Nephron (organoid): Measurements from ENCODE around the gene TNKS2.
"Not testable (repeated sequence)": the region's sequence is repeated elsewhere in the genome, so short reads cannot be mapped to it uniquely, and the experiment has no call there.

Source experiments
- H3K27ac Mint-ChIP-seq, 3 experiments: 2 replicates each; pipeline ENCODE4 v1.8.0; 2020; ENCODE audit warnings: mixed read lengths in 3 of 3, mild to moderate bottlenecking in 2 of 3, moderate library complexity in 1 of 3
- H3K27me3 Mint-ChIP-seq: 2 replicates; pipeline ENCODE4 v1.8.0; 2021; ENCODE audit warnings: low read depth, mild to moderate bottlenecking, moderate library complexity, mixed read lengths
- H3K36me3 Mint-ChIP-seq: 2 replicates; pipeline ENCODE4 v1.8.0; 2020; ENCODE audit warnings: low read depth, mixed read lengths
- H3K4me1 Mint-ChIP-seq: 2 replicates; pipeline ENCODE4 v1.8.0; 2020; ENCODE audit warnings: mixed read lengths
- H3K4me3 Mint-ChIP-seq, 3 experiments: 2 replicates each; pipeline ENCODE4 v1.8.0; 2020; ENCODE audit warnings: mild to moderate bottlenecking in 3 of 3, mixed read lengths in 3 of 3, moderate library complexity in 2 of 3
- H3K9me3 Mint-ChIP-seq: 2 replicates; pipeline ENCODE4 v1.8.0; 2020; ENCODE audit warnings: mixed read lengths
- CTCF ChIP-seq, 3 experiments: fragments of 200-600 bp; sonication (generic); IDR thresholded peaks; one replicate each; pipeline ENCODE4 v1.5.0; 2021; ENCODE audit warnings: antibody characterized with exemption in 3 of 3; ENCODE audit not compliant: unreplicated experiment in 3 of 3

Gene TNKS2

GRCh38 chr10:91804126-91804510 lies 5.9 kb downstream of the TNKS2 start:
- Mint-ChIP-seq H3K36me3 (peaks cover 49% of the 10 kb centered on the region), H3K4me1 (peaks cover 33% of the 10 kb centered on the region), H3K9me3 (no peaks in the 10 kb centered on the region), H3K4me3 (no peak overlapping the region), H3K27me3 (no peaks in the 10 kb centered on the region), H3K27ac (no peak overlapping the region)
- TF ChIP-seq CTCF (IDR thresholded peaks at IDR 0.05; ENCODE audit: unreplicated experiment in 3 of 3) = no peak

- Mint-ChIP-seq H3K9me3 (no peaks in the 10 kb centered on the region), H3K4me1 (peaks cover 22% of the 10 kb centered on the region), H3K36me3 (peaks cover 54% of the 10 kb centered on the region), H3K27ac (no peak overlapping the region), H3K27me3 (no peaks in the 10 kb centered on the region), H3K4me3 (no peak overlapping the region)
- no peak for TF ChIP-seq CTCF (IDR thresholded peaks at IDR 0.05; ENCODE audit: unreplicated experiment in 3 of 3)
Measured at GRCh38 chr10:91805110-91805838, 7.0 kb downstream of the TNKS2 start.

- H3K27ac Mint-ChIP-seq, H3K4me1 Mint-ChIP-seq, H3K9me3 Mint-ChIP-seq, H3K4me3 Mint-ChIP-seq, H3K27me3 Mint-ChIP-seq: not testable (repeated sequence)
- peaks cover 54% of the 10 kb centered on the region for H3K36me3 Mint-ChIP-seq
Measured at GRCh38 chr10:91807264-91807663, 9.0 kb downstream of the TNKS2 start.

GRCh38 chr10:91813251-91813650 lies 15.0 kb downstream of the TNKS2 start:
- no peaks in the 10 kb centered on the region for H3K9me3 Mint-ChIP-seq
- peaks cover 63% of the 10 kb centered on the region for H3K36me3 Mint-ChIP-seq
- no peak overlapping the region for H3K27ac Mint-ChIP-seq
- H3K27me3 Mint-ChIP-seq = no peaks in the 10 kb centered on the region
- H3K4me3 Mint-ChIP-seq = no peak overlapping the region
- no peaks in the 10 kb centered on the region for H3K4me1 Mint-ChIP-seq
- no peak for TF ChIP-seq CTCF (IDR thresholded peaks at IDR 0.05; ENCODE audit: unreplicated experiment in 3 of 3)

GRCh38 chr10:91816981-91817380 lies 18.8 kb downstream of the TNKS2 start:
- H3K27me3 Mint-ChIP-seq = no peaks in the 10 kb centered on the region
- no peak overlapping the region for H3K27ac Mint-ChIP-seq
- no peaks in the 10 kb centered on the region for H3K4me1 Mint-ChIP-seq
- TF ChIP-seq CTCF (IDR thresholded peaks at IDR 0.05; ENCODE audit: unreplicated experiment in 3 of 3) = no peak
- H3K36me3 Mint-ChIP-seq = peaks cover 69% of the 10 kb centered on the region
- no peaks in the 10 kb centered on the region for H3K9me3 Mint-ChIP-seq
- no peak overlapping the region for H3K4me3 Mint-ChIP-seq

GRCh38 chr10:91820144-91820543 lies 21.9 kb downstream of the TNKS2 start:
- no peak for TF ChIP-seq CTCF (IDR thresholded peaks at IDR 0.05; ENCODE audit: unreplicated experiment in 3 of 3)
- Mint-ChIP-seq H3K4me1 (no peaks in the 10 kb centered on the region), H3K27me3 (no peaks in the 10 kb centered on the region), H3K4me3 (no peak overlapping the region), H3K27ac (no peak overlapping the region), H3K36me3 (peaks cover 70% of the 10 kb centered on the region), H3K9me3 (no peaks in the 10 kb centered on the region)
